ENCODE data around the gene TBL1X. TPM values are rescaled to one million over a fixed set of nuclear protein-coding genes. Genes with fewer than 3 reads are reported as not detected.

The TBL1X gene
- total and polyA plus RNA-seq, 10 of the 15 experiments (the other 5 are each of a cell fraction or from before 2014, with no cell fraction given): 4.4 to 26.3 (median 10.6) TPM

DNA sequence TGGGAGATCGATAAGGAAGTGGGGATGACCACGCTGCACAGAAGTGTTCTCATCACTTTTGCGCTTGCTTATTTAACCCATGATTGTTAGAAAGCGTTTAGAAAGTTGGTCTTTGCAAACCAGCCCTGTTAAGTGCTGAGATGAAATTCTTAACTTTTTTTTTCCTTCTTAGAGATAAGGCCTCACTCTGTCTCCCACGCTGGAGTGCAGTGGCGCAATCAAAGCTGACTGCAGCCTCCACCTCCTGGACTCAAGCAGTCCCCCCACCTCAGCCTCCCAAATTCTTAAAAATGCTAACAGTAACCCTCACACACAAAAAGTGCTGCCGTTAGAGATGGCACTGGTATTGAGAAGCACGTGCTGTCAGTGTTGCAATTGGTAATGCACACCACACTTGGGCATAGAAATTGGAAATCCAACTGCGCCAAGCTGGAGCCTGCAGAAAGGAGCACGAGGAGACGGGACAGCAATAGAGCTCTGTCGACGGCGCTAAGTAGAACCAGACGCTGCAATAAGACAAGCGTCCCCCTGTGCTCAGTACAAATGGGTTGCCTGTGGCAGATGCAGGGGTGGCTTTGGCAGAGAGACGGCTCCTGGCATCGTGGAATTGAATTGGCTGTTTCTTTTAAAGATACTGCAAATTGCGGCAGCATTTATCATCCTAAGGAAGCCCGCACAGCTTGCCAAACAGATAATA, 113.4 kb downstream of the TBL1X start (continued):
- TF ChIP-seq, protein P1, sequence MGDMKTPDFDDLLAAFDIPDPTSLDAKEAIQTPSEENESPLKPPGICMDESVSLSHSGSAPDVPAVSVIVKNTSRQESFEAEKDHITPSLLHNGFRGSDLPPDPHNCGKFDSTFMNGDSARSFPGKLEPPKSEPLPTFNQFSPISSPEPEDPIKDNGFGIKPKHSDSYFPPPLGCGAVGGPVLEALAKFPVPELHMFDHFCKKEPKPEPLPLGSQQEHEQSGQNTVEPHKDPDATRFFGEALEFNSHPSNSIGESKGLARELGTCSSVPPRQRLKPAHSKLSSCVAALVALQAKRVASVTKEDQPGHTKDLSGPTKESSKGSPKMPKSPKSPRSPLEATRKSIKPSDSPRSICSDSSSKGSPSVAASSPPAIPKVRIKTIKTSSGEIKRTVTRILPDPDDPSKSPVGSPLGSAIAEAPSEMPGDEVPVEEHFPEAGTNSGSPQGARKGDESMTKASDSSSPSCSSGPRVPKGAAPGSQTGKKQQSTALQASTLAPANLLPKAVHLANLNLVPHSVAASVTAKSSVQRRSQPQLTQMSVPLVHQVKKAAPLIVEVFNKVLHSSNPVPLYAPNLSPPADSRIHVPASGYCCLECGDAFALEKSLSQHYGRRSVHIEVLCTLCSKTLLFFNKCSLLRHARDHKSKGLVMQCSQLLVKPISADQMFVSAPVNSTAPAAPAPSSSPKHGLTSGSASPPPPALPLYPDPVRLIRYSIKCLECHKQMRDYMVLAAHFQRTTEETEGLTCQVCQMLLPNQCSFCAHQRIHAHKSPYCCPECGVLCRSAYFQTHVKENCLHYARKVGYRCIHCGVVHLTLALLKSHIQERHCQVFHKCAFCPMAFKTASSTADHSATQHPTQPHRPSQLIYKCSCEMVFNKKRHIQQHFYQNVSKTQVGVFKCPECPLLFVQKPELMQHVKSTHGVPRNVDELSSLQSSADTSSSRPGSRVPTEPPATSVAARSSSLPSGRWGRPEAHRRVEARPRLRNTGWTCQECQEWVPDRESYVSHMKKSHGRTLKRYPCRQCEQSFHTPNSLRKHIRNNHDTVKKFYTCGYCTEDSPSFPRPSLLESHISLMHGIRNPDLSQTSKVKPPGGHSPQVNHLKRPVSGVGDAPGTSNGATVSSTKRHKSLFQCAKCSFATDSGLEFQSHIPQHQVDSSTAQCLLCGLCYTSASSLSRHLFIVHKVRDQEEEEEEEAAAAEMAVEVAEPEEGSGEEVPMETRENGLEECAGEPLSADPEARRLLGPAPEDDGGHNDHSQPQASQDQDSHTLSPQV (IDR thresholded peaks at IDR 0.05): no peak
- TF ChIP-seq ZBED1 (IDR thresholded peaks at IDR 0.05; ENCODE audit: borderline replicate concordance) (no peak), EED (IDR thresholded peaks at IDR 0.05; ENCODE audit: low read depth) (no peak), TCF7 (IDR thresholded peaks at IDR 0.05; ENCODE audit: borderline replicate concordance) (no peak), STAT1 (conservative IDR thresholded peaks at IDR 0.05) (no peak), ASH2L (IDR thresholded peaks at IDR 0.05; ENCODE audit: borderline replicate concordance, low read depth) (no peak)
- TF ChIP-seq, protein P2, sequence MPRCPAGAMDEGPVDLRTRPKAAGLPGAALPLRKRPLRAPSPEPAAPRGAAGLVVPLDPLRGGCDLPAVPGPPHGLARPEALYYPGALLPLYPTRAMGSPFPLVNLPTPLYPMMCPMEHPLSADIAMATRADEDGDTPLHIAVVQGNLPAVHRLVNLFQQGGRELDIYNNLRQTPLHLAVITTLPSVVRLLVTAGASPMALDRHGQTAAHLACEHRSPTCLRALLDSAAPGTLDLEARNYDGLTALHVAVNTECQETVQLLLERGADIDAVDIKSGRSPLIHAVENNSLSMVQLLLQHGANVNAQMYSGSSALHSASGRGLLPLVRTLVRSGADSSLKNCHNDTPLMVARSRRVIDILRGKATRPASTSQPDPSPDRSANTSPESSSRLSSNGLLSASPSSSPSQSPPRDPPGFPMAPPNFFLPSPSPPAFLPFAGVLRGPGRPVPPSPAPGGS (IDR thresholded peaks at IDR 0.05; ENCODE audit: borderline replicate concordance, insufficient read depth, low read depth, low read length, poor library complexity, severe bottlenecking): no peak

Measured in GM12878 (cell line).